ENCODE results near the gene C19orf53.
A peak's percentile ranks its signal among the peaks of the same experiment; 100 is the strongest.
"Not testable (repeated sequence)": the region's sequence is repeated elsewhere in the genome, so short reads cannot be mapped to it uniquely, and the experiment has no call there.

The C19orf53 gene

DNA sequence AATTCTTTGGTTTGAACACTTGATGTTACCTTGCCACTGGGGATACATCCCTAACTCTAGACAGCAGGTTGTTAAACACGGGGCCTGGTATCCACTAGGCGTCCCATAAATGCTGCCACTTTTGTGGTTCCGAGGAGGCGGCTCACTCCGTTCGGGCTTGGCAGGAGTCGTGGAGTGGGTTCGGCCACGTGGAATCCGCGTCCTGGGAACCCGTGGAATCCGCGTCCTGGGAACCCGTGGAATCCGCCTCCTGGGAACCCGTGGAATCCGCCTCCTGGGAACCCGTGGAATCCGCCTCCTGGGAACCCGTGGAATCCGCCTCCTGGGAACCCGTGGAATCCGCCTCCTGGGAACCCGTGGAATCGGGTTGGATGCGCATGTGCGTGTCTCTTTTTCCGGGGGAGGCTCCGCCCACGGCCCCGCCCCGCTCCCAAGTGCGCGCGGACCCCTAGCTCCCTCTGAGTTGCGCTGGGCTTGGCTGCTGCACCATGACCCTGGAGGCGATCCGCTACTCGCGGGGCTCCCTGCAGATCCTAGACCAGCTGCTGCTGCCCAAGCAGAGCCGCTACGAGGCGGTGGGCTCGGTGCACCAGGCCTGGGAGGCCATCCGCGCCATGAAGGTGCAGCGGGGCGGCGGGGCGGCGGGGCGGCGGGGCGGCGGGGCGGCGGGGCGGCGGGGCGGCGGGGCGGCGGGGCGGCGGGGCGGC is 10.0 kb upstream of the C19orf53 start, which contains the start of gene MRI1:
Gene MRI1 (plus strand): TSS at position 422 of the 707 bp plus-strand sequence. CDS start 67 bp downstream, at position 489.
- DNase-seq = peak; percentile 58

DNA sequence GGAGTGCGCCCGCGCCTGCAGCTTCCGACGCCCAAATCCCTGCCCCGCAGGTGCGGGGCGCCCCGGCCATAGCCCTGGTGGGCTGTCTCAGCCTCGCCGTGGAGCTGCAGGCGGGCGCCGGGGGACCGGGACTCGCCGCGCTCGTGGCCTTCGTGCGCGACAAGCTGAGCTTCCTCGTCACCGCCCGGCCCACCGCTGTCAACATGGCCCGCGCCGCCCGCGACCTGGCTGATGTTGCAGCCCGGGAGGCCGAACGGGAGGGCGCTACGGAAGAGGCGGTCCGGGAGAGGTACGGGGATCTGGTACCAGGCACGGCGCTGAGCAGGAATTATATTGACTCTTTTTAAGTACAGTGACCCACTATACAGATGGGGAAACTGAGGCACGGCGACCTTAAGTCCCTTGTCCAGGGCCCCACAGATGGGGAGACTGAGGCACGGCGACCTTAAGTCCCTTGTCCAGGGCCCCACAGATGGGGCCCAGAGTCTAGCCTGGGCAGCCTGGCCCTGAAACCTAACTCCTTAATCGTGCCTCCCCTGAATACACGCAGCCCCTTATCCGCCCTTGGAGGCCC is 9.3 kb upstream of the C19orf53 start:
- DNase-seq = no peak

DNA sequence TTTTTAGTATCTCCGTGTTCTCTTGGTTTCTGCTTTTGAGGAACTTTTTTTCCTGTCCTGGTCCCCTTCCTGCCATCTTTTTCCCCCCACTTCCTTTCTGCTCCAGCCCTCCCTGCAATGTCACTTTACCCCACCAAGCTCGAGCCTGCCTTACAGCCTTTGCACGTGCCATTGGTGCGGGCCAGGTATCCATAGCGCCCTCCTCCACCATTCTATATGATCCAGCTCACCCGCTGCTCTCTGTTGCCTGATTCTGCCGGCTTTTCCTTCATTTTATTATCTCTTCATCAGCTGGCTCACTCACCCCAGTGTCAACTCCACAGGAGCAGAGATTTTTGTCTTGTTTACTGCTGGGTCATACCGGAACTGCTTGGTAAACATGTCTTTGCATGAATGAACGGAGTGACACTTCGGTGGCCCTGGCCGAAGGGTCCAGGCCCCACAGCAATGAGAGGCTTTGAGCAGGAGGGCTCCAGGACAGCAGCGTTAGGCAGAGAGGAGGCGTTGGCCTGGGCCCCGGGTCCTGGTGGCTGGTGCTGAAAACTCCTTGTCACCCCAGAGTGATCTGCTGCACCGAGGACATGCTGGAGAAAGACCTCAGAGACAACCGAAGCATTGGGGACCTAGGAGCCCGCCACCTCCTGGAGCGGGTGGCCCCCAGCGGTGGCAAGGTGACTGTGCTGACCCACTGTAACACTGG is 8.7 kb upstream of the C19orf53 start:
- no peak for DNase-seq

GRCh38 chr19:13766095-13766481 is 8.2 kb upstream of the C19orf53 start:
- DNase-seq = no peak

DNA sequence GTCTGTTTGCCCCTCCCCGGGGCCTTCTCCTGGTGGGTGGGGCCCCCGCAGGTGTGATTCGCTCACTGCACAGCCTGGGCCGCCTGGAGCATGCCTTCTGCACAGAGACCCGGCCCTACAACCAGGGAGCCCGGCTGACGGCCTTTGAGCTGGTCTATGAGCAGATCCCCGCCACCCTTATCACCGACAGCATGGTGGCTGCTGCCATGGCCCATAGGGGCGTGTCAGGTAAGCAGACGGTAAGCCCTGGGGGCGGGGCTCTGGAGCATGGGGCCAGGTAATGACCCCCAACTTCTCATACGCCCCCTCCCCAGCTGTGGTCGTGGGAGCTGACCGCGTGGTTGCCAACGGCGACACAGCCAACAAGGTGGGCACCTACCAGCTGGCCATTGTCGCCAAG is 5.7 kb upstream of the C19orf53 start:
- DNase-seq = no peak

DNA sequence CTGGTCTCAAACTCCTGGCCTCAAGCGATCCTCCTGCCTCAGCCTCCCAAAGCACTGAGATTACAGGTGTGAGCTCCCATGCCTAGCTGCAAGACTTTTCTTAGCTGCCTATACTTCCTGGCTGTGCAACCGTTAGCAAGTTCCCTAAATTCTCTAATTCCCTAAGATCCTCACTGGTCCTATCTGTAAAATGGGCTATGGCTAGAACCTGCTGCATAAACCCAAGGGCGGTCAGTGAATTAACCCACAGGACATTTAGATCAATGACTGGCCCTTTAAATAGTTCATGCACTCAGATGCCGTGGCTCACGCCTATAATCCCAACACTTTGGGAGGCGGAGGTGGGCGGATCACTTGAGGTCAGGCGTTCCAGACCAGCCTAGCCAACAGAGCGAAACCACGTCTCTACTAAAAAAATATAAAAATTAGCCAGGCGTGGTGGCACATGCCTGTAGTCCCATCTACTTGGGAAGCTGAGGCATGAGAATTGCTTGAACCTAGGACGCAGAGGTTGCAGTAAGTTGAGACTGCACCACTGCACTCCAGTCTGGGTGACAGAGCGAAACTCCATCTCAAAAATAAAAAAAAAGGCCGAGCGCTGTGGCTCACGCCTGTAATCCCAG is 4.1 kb upstream of the C19orf53 start:
- no peak for DNase-seq

- DNase-seq = no peak
Observed at GRCh38 chr19:13778398-13778797, 4.1 kb downstream of the C19orf53 start.

- no peak for DNase-seq
Observed at GRCh38 chr19:13778847-13779246, 4.6 kb downstream of the C19orf53 start.

- not testable (repeated sequence) for DNase-seq
Observed at GRCh38 chr19:13779794-13780193, 5.5 kb downstream of the C19orf53 start.

GRCh38 chr19:13781547-13781946 is 7.3 kb downstream of the C19orf53 start:
- DNase-seq = peak; percentile 39

DNA sequence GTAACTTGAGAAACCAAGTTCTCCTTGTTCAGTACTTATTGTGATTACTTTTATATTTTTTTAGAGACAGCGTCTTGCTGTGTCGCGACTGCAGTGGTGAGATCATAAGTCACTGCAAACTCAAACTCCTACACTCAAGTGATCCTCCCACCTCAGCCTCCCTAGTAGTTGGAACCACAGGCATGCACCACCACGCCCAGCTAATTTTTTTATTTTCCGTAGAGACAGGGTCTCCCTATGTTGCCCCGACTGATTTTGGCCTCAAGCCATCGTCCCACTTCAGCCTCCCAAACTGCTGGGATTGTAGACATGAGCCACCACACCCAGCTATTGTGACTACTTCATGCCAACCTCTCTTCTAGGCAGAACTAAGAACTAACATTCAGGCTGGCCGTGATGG is 8.3 kb downstream of the C19orf53 start:
- no peak for DNase-seq

GRCh38 chr19:13783565-13784500 is 9.6 kb downstream of the C19orf53 start:
- DNase-seq = no peak

DNA sequence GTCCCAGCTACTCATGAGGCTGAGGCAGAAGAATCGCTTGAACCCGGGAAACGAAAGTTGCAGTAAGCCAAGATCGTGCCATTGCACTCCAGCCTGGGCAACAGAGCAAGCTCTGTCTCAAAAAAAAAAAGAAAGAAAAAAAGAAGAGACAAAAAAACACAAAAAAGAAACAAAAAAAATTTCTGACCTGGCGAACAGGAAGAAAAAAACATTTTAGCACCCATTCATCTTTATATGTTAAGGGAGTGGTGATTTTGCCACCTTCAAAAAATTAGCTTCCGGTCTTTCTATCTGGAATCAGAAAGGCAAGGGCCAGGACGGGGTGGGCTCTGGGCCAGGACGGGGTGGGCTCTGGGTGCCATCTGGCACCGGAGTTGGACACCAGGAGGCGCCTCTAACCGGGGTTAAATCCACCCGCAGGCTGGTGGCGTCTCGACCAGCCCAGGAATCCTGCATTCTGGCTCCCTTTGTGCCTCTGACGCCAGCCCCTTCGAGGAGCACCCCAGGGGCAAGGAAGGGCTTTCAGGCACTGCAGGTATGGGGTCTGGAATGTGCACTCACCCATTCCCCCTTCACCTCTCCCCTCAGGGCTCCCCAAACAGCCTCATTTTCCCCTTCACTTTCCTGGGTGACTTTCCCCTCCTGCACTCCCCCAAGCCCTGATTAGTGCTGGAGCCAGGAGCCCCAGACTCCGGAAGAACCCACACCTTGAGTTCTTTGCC is 10.6 kb downstream of the C19orf53 start:
- DNase-seq = peak; percentile 39

DNA sequence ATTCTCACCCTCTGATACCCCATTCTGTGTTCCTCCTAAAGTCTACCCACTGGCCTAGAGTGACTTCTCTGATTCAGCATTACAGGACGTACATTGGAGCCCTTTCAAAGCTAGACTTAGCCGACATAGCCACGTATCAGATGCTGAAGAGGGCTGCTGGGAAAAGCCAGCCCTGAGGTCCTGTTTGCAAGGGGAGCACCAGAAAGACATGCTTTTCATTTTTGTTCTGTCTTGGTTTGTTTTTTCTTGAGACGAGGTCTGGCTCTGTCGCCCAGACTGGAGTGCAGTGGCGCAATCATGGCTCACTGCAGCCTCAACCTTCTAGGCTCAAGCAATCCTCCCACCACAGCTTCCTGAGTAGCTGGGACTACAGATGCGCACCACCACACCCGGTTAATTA is 14.7 kb downstream of the C19orf53 start:
- no peak for DNase-seq

DNA sequence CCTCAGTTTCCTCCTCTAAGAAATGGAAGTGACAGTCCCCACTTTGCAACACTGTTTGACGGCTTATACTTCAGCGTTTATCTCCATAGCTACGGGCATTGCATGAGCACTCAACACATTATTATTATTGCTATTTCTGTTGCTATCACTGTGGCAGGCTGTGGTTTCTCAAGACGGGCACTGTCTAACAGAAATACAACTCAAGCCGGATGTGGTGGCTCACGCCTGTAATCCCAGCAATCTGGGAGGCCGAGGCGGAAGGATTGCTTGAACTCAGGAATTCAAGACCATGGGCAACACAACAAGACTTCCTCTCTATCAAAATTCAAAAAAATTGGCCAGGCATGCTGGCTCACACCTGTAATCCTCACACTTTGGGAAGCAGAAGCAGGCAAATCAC is 16.1 kb downstream of the C19orf53 start:
- no peak for DNase-seq

GRCh38 chr19:13793317-13793716 is 19.1 kb downstream of the C19orf53 start:
- DNase-seq = not testable (repeated sequence)

DNA sequence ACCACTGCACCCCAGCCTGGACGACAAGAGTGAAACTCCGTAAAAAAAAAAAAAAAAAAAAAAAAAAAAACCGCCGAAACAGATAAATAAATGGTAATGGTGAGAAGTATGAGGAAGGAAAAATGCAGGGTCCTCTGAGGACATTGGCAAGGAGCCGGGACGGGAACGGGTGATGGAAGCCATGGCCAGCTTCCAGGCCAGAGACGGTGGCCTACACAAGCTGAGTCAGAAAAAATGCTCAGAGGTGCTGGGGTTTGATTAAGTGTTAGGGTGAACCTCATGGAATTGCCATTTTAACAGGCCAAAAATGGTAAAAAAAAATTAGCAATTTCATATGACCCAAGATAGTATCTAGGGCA is 20.1 kb downstream of the C19orf53 start:
- DNase-seq = no peak

DNA sequence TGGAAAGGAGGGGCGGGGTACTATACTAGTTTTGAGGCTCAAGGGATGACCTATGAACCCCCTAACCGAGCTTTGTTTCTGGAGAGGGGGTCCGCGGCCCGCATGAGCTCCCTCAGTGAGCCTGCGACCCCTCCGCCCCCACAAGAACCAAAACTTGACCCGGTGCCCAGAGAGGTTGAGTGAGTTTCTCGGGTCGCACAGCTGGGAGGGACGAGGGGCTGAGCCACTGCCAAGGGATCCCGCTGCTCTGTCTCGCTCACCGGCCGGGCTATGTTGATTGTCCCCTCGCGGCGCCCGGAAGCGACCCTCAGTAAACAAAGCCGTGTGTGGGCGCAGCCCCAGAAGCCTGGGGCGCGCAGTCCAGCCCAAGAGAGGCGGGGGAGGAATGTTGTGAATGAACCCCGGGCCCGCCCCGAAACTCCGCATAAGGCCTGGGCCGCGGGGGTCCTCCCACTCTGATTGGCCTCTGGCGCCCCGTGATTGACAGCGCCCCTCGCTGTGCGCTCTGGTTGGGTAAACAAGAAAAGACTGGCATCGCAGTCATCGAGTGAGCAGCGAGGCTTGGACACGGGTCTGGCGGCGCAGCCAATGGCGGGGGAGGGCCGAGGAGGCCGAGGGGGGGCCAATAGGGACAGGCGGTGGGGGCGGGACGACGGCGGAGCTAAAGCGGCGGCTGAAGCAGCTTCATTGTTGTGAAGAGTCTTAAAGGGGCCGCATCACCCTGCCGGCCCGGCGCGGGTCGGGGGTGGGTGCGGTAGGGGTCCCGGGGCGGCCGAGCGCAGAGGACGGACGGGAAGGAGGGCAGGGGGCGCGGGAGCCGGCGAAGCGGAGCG is 20.7 kb downstream of the C19orf53 start, which contains the start of gene ZSWIM4:
Gene ZSWIM4 (plus strand): TSS at position 687 of the 833 bp plus-strand sequence. CDS start 206 bp downstream, outside the sequence.
- DNase-seq = peak; percentile 98

- DNase-seq = peak; percentile 5
Observed at GRCh38 chr19:13795595-13796300, 21.5 kb downstream of the C19orf53 start.

Data from NCI-H774 (cell line).